NCI-H1105 treated with DMSO at 0.1 percent for 48 hours (cell line): ENCODE data around the gene WDR64.
"Not testable (repeated sequence)": the region's sequence is repeated elsewhere in the genome, so short reads cannot be mapped to it uniquely, and the experiment has no call there.

Experiments
- DNase-seq: peaks from one replicate; lab custom pipeline; 2025; lab: John Stamatoyannopoulos, UW

Gene WDR64

DNA sequence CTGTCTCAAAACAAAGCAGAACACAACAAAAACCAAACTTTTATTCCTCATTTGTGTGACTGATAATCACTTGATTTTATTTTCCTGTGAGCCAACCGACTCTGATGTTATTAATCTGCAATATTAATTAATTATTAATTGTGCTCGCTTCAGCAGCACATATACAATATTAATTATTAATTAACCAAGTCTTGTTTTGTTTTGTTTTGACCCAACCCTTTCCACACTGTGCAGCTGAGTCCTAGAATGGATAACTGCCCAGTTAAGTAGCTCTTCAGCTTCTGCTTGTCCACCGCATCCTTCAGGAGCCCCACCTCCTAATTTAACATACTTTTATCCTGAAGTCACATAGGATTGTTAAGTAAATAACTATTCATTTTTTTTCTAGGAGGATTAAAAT lies 148.6 kb downstream of the WDR64 start:
- no peak for DNase-seq

DNA sequence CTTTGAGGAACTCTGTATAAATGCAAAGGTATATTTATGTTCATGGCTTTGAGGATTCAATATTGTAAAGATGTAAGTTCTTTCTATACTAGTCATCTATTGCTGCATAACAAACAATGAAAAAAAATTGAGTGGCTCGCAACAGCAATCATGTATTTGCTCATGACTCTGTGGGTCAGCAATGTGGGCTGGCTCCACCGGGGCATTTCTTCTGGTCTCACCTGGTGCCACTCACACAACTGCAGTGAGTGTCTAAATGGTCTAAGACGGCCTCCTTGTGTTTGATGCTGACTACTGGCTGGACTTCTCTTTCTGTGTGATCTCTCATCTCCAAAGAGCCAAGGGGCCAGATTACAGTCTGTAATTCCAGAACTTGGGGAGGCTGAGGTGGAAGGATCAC lies 150.8 kb downstream of the WDR64 start:
- no peak for DNase-seq

DNA sequence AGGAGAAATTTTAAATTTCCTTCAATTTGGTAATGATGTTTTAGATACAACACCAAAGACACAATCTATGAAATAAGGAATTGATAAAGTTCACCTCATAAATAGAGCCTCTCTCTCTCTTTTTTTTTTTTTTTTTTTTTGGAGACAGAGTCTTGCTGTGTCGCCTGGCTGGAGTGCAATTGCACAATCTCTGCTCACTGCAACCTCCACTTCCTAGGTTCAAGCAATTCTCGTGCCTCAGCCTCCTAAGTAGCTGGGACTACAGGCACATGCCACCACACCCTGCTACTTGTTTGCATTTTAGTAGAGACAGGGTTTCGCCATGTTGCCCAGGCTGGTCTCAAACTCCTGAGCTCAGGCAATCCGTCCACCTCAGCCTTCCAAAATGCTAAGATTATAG lies 152.6 kb downstream of the WDR64 start:
- not testable (repeated sequence) for DNase-seq

DNA sequence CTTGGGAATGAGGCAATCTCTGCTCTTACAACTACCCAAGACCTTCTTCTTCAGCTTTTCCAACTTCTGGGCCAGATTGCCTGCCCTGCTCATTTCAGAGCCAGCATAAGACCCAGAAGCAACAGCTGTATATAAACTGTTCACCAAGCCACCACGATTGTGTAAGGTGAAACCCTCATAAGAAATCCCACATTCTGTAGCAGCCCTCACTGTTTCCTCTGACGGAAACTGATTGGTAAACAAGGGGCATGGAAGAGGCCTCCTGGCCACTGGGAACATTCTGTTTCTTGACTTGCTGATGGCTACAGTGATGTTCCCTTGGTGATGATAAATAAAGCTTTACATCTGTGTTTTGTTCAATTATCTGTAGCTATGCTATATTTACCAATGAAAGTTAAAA lies 156.2 kb downstream of the WDR64 start:
- DNase-seq = no peak

GRCh38 chr1:241810769-241811405 lies 158.8 kb downstream of the WDR64 start:
- DNase-seq = no peak

DNA sequence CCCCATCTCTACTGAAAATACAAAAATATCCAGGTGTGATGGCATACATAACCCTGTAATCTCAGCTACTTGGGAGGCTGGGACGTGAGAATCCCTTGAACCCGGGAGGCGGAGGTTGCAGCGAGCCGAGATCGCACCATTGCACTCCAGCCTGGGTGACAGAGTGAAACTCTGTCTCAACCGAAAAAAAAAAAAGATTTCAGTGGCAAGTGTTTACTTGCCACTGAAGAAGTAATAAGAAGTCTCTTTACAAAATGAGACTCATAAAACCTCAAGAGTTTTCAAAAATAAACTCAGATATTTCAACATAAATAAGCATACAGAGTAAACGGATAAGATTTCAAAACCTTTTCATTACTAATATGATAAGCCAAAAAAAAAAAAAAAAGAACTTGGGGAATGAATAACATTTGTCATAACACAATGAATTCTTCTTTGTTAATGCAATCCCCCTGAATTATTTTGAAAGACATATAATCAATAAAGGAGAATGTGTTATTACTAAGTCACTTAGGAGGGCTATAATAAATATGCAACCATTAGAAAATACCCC lies 161.8 kb downstream of the WDR64 start:
- DNase-seq = no peak

DNA sequence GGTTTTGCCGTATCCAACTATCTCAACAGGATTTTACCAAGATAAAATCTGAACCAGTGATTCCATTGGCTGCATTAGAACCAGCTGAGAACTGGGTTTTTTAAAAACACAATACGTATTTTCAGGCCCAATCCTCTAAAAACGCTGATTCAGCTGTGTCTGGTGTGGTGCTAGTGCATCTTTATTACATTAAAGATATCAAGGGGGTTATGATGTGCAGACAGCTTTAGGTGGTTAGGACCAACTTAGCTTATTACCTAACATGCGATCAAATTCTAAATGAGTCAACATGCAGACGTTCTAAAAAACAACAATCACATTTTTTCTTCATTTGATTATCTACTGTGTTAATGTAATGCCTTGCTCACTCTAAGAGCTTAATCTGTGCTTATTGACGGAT lies 163.9 kb downstream of the WDR64 start:
- DNase-seq = no peak

- no peak for DNase-seq
These were observed 165.3 kb downstream of the WDR64 start for GRCh38 chr1:241817331-241817792.

DNA sequence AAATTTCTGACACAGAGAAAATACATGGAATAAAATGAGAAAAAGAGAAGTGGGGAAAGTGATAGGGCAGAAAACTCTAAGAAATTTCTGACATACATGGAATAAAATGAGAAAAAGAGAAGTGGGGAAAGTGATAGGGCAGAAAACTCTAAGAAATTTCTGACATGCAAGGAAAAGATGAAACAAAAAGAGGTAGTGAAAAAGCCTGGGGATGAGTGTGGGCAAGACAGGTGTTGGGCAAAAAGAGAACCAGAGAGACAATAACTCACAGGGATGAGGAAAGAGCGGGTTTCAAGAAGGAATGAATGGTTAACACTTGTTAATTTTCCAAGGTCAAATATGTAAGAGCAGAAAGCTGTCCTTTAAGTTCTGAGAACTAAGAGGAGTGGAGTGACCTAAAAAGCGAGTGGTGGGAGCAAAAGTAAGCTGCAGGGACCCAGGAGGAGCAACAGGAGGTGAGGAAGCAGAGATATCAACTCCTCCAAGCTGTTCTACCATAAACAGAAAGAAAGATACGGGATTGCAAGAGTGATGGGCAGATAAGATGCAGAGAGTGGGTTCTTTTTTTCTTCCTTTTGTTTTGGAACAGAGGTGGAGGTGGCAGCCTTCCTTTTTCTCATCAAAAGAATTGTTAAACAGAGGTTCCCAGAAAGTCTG lies 166.0 kb downstream of the WDR64 start:
- no peak for DNase-seq

- no peak for DNase-seq
These were observed 167.3 kb downstream of the WDR64 start for GRCh38 chr1:241819340-241819866.

DNA sequence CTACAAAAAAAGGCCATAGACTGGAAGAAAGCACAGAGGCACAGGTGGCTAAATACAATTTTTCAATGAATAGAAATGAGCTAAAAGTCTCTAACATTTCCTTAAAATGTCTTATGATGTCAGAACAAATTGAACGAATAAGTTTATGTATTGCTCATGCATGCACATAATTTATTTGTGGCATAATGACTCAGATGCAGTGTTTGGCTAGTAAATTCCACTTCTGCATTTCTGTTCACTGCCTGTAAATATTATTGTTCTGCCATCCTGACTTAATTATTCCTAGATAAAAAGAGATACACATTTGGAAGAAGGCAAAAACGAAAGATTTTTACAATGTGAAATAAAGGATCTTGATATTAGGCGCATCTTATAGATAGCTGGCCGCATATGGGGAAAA lies 169.3 kb downstream of the WDR64 start:
- no peak for DNase-seq

GRCh38 chr1:241822846-241823245 lies 170.8 kb downstream of the WDR64 start:
- DNase-seq = no peak

DNA sequence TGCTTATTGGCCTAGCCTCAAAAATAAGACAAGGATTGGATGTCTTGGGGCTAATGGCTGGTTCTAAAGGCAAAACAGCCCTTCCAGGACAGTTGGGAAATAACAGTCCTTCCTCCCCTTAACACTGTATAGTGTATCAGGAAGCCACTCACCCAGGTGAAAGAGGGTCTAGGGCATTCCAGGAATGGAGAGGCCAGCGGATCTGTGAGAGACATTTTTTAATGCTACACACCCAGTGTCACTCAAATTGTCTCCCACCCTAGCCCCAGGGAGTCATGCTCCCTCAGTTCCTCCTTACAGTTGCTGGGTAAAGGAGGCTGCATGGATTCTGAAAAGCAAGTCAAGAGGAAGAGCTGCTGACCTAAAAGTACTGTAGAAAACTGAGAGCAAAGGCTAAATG lies 171.8 kb downstream of the WDR64 start:
- DNase-seq = no peak

GRCh38 chr1:241825581-241825980 lies 173.5 kb downstream of the WDR64 start:
- no peak for DNase-seq

DNA sequence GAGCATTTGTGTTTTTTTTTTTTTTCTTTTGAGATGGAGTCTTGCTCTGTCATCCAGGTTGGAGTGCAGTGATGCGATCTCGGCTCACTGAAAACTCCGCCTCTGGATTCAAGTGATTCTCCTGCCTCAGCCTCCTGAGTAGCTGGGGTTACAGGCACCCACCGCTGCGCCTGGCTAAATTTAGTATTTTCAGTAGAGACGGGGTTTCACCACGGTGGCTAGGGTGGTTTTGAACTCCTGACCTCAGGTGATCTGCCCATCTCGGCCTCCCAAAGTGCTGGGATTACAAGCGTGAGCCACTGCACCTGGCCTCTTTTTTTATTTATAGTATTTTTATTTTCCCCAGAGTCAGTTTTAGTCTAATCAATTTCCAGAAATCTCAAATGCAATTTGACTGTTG lies 174.5 kb downstream of the WDR64 start:
- DNase-seq = not testable (repeated sequence)

- DNase-seq = no peak
These were observed 175.2 kb downstream of the WDR64 start for GRCh38 chr1:241827264-241827663.

- no peak for DNase-seq
These were observed 176.5 kb downstream of the WDR64 start for GRCh38 chr1:241828463-241829021.

- no peak for DNase-seq
These were observed 177.4 kb downstream of the WDR64 start for GRCh38 chr1:241829468-241829867.

DNA sequence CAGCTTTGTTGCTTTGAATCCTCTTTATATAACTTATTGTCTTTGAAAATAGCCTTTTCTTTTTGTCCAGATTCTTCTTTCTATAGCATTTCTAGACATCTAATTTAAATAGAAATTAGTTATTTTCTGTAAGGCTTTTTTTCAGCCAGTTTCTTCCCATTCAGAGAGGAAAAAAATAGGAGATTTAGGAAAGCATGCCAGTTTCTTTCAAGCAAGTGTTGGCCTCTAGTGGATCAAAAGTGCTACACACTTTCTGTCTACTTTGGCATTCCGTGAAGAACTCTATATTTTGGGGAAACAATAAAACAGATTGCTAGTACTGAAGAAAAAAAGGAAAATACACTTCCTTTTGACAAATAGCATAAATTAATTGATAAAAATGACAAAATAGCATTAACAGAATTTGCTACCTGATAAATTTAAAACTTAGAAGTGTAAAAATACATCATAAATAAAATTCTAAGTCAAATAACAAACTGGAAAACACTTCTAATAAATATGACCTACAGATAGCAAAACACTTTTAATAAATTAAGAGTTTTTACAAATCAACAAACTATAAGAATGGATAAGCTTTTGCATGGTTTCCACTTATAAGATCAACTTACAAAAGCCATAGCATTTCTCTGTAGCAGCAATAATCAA lies 182.8 kb downstream of the WDR64 start:
- no peak for DNase-seq

DNA sequence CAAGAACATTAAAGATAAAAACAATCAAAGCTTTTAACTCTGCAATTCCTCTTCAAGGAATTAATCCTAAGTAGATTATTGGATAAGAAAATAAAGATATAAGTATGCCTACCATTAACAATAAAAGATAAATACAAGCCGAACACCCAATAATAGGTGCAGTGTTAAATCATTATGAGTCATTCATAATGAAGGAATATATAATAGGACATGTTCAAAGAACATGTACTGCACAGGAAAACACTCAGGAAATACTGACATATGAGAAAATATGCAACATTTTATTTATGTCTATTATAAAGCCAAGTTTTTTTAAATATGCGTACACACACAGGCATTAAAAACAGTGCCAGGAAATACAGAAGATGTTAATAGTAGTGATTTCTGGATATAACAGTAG lies 184.9 kb downstream of the WDR64 start:
- no peak for DNase-seq

- DNase-seq = no peak
These were observed 185.3 kb downstream of the WDR64 start for GRCh38 chr1:241837416-241837815.

DNA sequence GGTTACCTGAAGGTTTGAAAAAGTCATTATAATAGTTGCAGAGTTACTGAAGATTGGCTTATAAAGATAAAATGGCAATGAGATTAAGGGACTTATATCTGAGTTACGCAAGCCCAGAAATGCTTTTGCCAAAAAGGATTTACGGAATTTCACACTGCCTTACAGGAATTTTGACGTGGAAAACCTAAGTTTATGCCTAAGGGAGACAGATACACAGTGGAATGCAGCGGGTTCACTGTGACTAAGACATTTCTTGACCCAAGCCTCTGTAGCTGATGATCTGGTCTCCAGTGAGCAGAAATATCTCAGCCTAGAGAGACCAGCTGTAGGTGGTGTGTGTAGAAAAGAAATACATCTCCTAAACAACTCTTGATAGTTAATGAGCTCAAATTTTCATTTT lies 185.8 kb downstream of the WDR64 start:
- DNase-seq = no peak

GRCh38 chr1:241838897-241839296 lies 186.8 kb downstream of the WDR64 start:
- DNase-seq = no peak
